Measurements from ENCODE around the gene VIL1. TPM values are rescaled to one million over a fixed set of nuclear protein-coding genes. Genes with fewer than 3 reads are reported as not detected.

VIL1 gene
- total and polyA plus RNA-seq, 9 of the 15 experiments (the other 6 are each of a cell fraction or from before 2014, with no cell fraction given) = 0.51 to 2.7 (median 1.2) TPM

DNA sequence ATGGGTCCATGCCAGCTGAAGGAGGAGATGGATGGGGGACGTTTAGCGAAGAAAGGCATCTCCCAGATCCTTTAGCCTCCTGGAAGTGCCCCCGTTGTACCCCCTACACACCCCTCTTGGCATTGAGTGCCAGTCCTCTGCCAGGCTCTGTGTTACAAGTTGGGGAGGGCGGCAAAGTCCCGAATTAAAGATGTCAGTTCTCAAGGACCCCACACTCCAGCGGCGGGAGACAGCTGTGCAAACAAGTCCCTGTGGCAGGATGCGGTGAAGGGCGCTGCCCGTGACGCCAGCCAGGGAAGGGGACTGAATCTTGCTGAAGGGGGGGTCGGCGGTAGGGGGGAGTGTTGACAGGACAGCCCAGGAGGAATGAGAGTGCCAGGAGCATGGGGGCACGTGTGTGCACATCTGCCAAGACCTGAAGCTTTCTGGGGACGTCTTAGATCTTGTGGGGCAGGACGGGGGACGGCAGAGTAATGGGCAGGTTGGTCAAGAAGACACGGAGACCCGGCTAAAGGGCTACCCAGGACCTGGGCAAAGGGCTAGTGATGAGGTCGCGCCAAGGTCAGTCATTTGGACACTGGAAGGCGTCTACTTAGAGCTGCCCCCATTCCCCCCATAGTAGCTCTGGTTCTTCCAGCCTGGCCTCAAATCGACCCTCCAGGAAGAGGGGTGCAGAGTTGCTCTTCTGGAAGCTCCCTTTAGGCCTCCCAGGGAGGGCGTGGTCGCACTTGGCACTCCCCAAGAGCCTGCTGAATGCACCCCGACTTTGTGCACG is 22.0 kb upstream of the VIL1 start (continued):
- TF ChIP-seq, protein P1, sequence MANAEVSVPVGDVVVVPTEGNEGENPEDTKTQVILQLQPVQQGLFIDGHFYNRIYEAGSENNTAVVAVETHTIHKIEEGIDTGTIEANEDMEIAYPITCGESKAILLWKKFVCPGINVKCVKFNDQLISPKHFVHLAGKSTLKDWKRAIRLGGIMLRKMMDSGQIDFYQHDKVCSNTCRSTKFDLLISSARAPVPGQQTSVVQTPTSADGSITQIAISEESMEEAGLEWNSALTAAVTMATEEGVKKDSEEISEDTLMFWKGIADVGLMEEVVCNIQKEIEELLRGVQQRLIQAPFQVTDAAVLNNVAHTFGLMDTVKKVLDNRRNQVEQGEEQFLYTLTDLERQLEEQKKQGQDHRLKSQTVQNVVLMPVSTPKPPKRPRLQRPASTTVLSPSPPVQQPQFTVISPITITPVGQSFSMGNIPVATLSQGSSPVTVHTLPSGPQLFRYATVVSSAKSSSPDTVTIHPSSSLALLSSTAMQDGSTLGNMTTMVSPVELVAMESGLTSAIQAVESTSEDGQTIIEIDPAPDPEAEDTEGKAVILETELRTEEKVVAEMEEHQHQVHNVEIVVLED (CRISPR knock-in tag; IDR thresholded peaks at IDR 0.05) = no peak
- 0 out of 2 replicates have a peak, but pooled peaks have one; percentile 33 for TF ChIP-seq RBFOX2 (IDR thresholded peaks at IDR 0.05; ENCODE audit: low read depth, low read length)
- TF ChIP-seq ZNF143 (CRISPR knock-in tag; IDR thresholded peaks at IDR 0.05) = no peak
- TF ChIP-seq ZFP1 (CRISPR knock-in tag; IDR thresholded peaks at IDR 0.05) = no peak
- TF ChIP-seq POLR2B (IDR thresholded peaks at IDR 0.05; ENCODE audit: low read depth, partially characterized antibody) = peak; percentile 6
- TF ChIP-seq GTF2E2 (tag; IDR thresholded peaks at IDR 0.05) = no peak
- peak in 1 of 2 experiments; percentile 36; a peak in 1 of 4 replicates for TF ChIP-seq HDAC1 (IDR thresholded peaks at IDR 0.05)
- TF ChIP-seq, protein P2, sequence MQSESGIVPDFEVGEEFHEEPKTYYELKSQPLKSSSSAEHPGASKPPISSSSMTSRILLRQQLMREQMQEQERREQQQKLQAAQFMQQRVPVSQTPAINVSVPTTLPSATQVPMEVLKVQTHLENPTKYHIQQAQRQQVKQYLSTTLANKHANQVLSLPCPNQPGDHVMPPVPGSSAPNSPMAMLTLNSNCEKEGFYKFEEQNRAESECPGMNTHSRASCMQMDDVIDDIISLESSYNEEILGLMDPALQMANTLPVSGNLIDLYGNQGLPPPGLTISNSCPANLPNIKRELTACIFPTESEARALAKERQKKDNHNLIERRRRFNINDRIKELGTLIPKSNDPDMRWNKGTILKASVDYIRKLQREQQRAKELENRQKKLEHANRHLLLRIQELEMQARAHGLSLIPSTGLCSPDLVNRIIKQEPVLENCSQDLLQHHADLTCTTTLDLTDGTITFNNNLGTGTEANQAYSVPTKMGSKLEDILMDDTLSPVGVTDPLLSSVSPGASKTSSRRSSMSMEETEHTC (IDR thresholded peaks at IDR 0.05) = no peak
- no peak for TF ChIP-seq FUS (optimal IDR thresholded peaks at IDR 0.05; ENCODE audit: low read depth, low read length)
- TF ChIP-seq KDM4B (IDR thresholded peaks at IDR 0.05; ENCODE audit: borderline replicate concordance in 2 of 2, low read depth in 1 of 2) = no peak
- no peak for TF ChIP-seq PHTF2 (CRISPR knock-in tag; IDR thresholded peaks at IDR 0.05)
- TF ChIP-seq CHAMP1 (IDR thresholded peaks at IDR 0.05) = no peak
- 0 out of 2 replicates have a peak, but pooled peaks have one; percentile 30 for TF ChIP-seq ZBTB1 (CRISPR knock-in tag; IDR thresholded peaks at IDR 0.05; ENCODE audit: borderline replicate concordance, low read depth)
- no peak for TF ChIP-seq ZNF41 (CRISPR knock-in tag; conservative IDR thresholded peaks at IDR 0.05)
- TF ChIP-seq, protein P3, sequence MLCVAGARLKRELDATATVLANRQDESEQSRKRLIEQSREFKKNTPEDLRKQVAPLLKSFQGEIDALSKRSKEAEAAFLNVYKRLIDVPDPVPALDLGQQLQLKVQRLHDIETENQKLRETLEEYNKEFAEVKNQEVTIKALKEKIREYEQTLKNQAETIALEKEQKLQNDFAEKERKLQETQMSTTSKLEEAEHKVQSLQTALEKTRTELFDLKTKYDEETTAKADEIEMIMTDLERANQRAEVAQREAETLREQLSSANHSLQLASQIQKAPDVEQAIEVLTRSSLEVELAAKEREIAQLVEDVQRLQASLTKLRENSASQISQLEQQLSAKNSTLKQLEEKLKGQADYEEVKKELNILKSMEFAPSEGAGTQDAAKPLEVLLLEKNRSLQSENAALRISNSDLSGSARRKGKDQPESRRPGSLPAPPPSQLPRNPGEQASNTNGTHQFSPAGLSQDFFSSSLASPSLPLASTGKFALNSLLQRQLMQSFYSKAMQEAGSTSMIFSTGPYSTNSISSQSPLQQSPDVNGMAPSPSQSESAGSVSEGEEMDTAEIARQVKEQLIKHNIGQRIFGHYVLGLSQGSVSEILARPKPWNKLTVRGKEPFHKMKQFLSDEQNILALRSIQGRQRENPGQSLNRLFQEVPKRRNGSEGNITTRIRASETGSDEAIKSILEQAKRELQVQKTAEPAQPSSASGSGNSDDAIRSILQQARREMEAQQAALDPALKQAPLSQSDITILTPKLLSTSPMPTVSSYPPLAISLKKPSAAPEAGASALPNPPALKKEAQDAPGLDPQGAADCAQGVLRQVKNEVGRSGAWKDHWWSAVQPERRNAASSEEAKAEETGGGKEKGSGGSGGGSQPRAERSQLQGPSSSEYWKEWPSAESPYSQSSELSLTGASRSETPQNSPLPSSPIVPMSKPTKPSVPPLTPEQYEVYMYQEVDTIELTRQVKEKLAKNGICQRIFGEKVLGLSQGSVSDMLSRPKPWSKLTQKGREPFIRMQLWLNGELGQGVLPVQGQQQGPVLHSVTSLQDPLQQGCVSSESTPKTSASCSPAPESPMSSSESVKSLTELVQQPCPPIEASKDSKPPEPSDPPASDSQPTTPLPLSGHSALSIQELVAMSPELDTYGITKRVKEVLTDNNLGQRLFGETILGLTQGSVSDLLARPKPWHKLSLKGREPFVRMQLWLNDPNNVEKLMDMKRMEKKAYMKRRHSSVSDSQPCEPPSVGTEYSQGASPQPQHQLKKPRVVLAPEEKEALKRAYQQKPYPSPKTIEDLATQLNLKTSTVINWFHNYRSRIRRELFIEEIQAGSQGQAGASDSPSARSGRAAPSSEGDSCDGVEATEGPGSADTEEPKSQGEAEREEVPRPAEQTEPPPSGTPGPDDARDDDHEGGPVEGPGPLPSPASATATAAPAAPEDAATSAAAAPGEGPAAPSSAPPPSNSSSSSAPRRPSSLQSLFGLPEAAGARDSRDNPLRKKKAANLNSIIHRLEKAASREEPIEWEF (CRISPR knock-in tag; IDR thresholded peaks at IDR 0.05) = no peak
- no peak for TF ChIP-seq ZNF445 (CRISPR knock-in tag; IDR thresholded peaks at IDR 0.05; ENCODE audit: low read depth)
- peak; percentile 18; the same call in 1 of the 2 replicates for TF ChIP-seq ZBTB17 (CRISPR knock-in tag; IDR thresholded peaks at IDR 0.05)

All from K562 (cell line).